Measurements from ENCODE around the gene LRRC61.

Gene LRRC61

GRCh38 chr7:150382123-150382843, 59.1 kb downstream of the LRRC61 start:
- TF ChIP-seq ZNF202 (tag by site-specific recombination; IDR thresholded peaks at IDR 0.05; ENCODE audit: borderline replicate concordance) = no peak
- no peak for TF ChIP-seq ZNF768 (tag by site-specific recombination; IDR thresholded peaks at IDR 0.05)
- no peak for TF ChIP-seq ZFHX2 (tag by site-specific recombination; conservative IDR thresholded peaks at IDR 0.05)
- TF ChIP-seq KLF8 (tag by site-specific recombination; IDR thresholded peaks at IDR 0.05) = no peak
- TF ChIP-seq YY1 (tag by site-specific recombination; IDR thresholded peaks at IDR 0.05) = no peak
- no peak for TF ChIP-seq ZNF621 (tag by site-specific recombination; IDR thresholded peaks at IDR 0.05)
- no peak for TF ChIP-seq ZSCAN23 (tag by site-specific recombination; IDR thresholded peaks at IDR 0.05)
- TF ChIP-seq ZNF324 (tag by site-specific recombination; IDR thresholded peaks at IDR 0.05) = no peak
- no peak for TF ChIP-seq GLIS2 (tag by site-specific recombination; IDR thresholded peaks at IDR 0.05)
- no peak for TF ChIP-seq KLF9 (tag by site-specific recombination; IDR thresholded peaks at IDR 0.05; ENCODE audit: low read depth)
- TF ChIP-seq WT1 (tag by site-specific recombination; IDR thresholded peaks at IDR 0.05) = no peak
- TF ChIP-seq ZNF518A (tag by site-specific recombination; conservative IDR thresholded peaks at IDR 0.05; ENCODE audit: low read depth) = no peak
- no peak for TF ChIP-seq MEIS1 (CRISPR knock-in tag; IDR thresholded peaks at IDR 0.05; ENCODE audit: borderline replicate concordance)
- no peak for TF ChIP-seq ZNF148 (tag by site-specific recombination; IDR thresholded peaks at IDR 0.05; ENCODE audit: borderline replicate concordance)
- no peak for TF ChIP-seq ATF2 (tag by site-specific recombination; IDR thresholded peaks at IDR 0.05; ENCODE audit: low read depth)
- no peak for TF ChIP-seq ZNF18 (tag by site-specific recombination; IDR thresholded peaks at IDR 0.05)
- Histone ChIP-seq H3K4me1 (ENCODE audit: control insufficient read depth, insufficient read depth, low read length) (peaks cover 3% of the 10 kb centered on the region; the same call in 1 of the 2 replicates), H3K9me3 (ENCODE audit: control insufficient read depth, insufficient read depth, low read depth, low read length) (no peaks in the 10 kb centered on the region), H3K4me3 (ENCODE audit: low read depth, low read length) (no peak overlapping the region), H3K36me3 (ENCODE audit: control insufficient read depth in 2 of 2, insufficient read depth in 1 of 2, low read length in 2 of 2) (peaks cover 0 to 4% of the 10 kb centered on the region in 2 experiments; a peak in 1 of 3 replicates), H3K27ac (ENCODE audit: extremely low read depth, low read depth, low read length) (no peak overlapping the region)
- ChIA-PET CTCF (no interaction called here), POLR2A (no interaction called here)
